K562 (cell line): ENCODE results near the gene CACNA1S. TPM values are rescaled to one million over a fixed set of nuclear protein-coding genes. Genes with fewer than 3 reads are reported as not detected.

Experiments used
- ATAC-seq: fragments of 200-7000 bp; cut with Tn5 transposase; 3 replicates; pipeline ENCODE4 v1.9.1; 2020; ENCODE audit warnings: moderate library complexity
- BruUV-seq: library from RNA; stranded (reverse); fragments of 400-500 nt; replicated peaks from 2 replicates; lab custom pipeline; 2021; lab: Mats Ljungman, UMichigan
- CTCF ChIA-PET: fragments of 300-600 bp; formaldehyde crosslinking; extraction: SDS; loops from one replicate; lab custom pipeline; 2021; ENCODE audit warnings: low intra/inter-chr PET ratio; lab: Yijun Ruan, JAX
- POLR2A ChIA-PET: fragments of 300-600, 350-650 bp; sonication (Branson Sonifier 250); formaldehyde crosslinking; extraction: SDS; loops from one replicate; lab custom pipeline; 2021; ENCODE audit warnings: antibody characterized with exemption, inconsistent platforms; lab: Yijun Ruan, JAX
- DNase-seq, 4 experiments: peaks; one replicate each; pipeline versions ENCODE4 v3.0.0 to v3.0.0-alpha.2; 2011 to 2018; ENCODE audit warnings: low spot score in 3 of 4, mixed read lengths in 3 of 4; ENCODE audit errors: extremely low read depth in 1 of 4
- FAIRE-seq: peaks from 2 replicates; lab custom pipeline; 2011; peaks lifted over from hg19 to GRCh38; lab: Jason Lieb, UNC
- H2AFZ ChIP-seq: 2 replicates; pipeline ENCODE4 v1.6.0; 2011; ENCODE audit warnings: low read depth, low read length, control low read depth, inconsistent platforms
- H3K27ac ChIP-seq: fragments of 200-600 bp; 3 replicates; pipeline ENCODE4 v1.8.0; 2011; ENCODE audit warnings: low read depth, mild to moderate bottlenecking, control low read depth, inconsistent platforms, low read length, moderate library complexity, mixed read lengths; ENCODE audit errors: extremely low read depth
- H3K27me3 ChIP-seq, 2 experiments: fragments of 300-600 bp in 1 of 2; 2 replicates in 1 of 2; 3 replicates in 1 of 2; pipeline versions ENCODE4 v1.6.0 to v1.8.0; 2011; ENCODE audit warnings: inconsistent platforms in 2 of 2, low read length in 2 of 2, mild to moderate bottlenecking in 1 of 2, mixed read lengths in 1 of 2, moderate library complexity in 1 of 2; ENCODE audit not compliant: control insufficient read depth in 2 of 2, insufficient read depth in 2 of 2
- H3K36me3 ChIP-seq: fragments of 300-600 bp; 3 replicates; pipeline ENCODE4 v1.8.0; 2011; ENCODE audit warnings: mild to moderate bottlenecking, low read length, inconsistent platforms; ENCODE audit not compliant: control insufficient read depth, insufficient read depth
- H3K4me1 ChIP-seq, 2 experiments: fragments of 200-600 bp in 1 of 2; replicated peaks in 1 of 2; 2 replicates in 1 of 2; 3 replicates in 1 of 2; pipeline versions ENCODE4 v1.5.1 to v1.8.0; 2011; ENCODE audit warnings: inconsistent platforms in 2 of 2, low read length in 2 of 2, mild to moderate bottlenecking in 1 of 2, mixed read lengths in 1 of 2, moderate library complexity in 1 of 2; ENCODE audit not compliant: control insufficient read depth in 2 of 2, insufficient read depth in 2 of 2
- H3K4me2 ChIP-seq: 2 replicates; pipeline ENCODE4 v1.6.1; 2011; ENCODE audit warnings: low read length, control low read depth, inconsistent platforms, mixed read lengths; ENCODE audit not compliant: insufficient read depth
- H3K4me3 ChIP-seq: fragments of 200-600 bp; sonication (generic), shearing (Covaris generic); 2 replicates; pipeline ENCODE4 v1.5.1; 2016; ENCODE audit warnings: control low read depth, inconsistent platforms
- H3K79me2 ChIP-seq: fragments of 200-600 bp; 3 replicates; pipeline ENCODE4 v1.8.0; 2011; ENCODE audit warnings: low read length, inconsistent platforms; ENCODE audit not compliant: control insufficient read depth, insufficient read depth
- H3K9ac ChIP-seq, 2 experiments: 2 replicates each; pipeline versions ENCODE4 v1.6.0 to v1.6.1; 2011; ENCODE audit warnings: low read depth in 2 of 2, low read length in 2 of 2, control low read depth in 1 of 2, inconsistent platforms in 1 of 2, mild to moderate bottlenecking in 1 of 2, mixed read lengths in 1 of 2; ENCODE audit not compliant: insufficient read depth in 1 of 2
- H3K9me1 ChIP-seq: one replicate; pipeline ENCODE4 v1.6.0; 2011; ENCODE audit warnings: inconsistent platforms, mild to moderate bottlenecking, low read length, moderate library complexity; ENCODE audit not compliant: control insufficient read depth, insufficient read depth
- H3K9me3 ChIP-seq: replicated peaks from 2 replicates; pipeline ENCODE4 v1.5.1; 2011; ENCODE audit warnings: low read depth, low read length, inconsistent platforms; ENCODE audit not compliant: control insufficient read depth, insufficient read depth
- H4K20me1 ChIP-seq: replicated peaks from 2 replicates; pipeline ENCODE4 v1.6.1; 2011; ENCODE audit warnings: low read length, inconsistent platforms, mixed read lengths; ENCODE audit not compliant: control insufficient read depth, insufficient read depth
- ATF7 ChIP-seq: fragments of 450-650 bp; IDR thresholded peaks from 2 replicates; pipeline ENCODE4 v1.7.1; 2014; ENCODE audit warnings: mild to moderate bottlenecking, moderate library complexity
- HDAC1 ChIP-seq, 2 experiments: fragments of 450-650 bp; IDR thresholded peaks; 2 replicates each; pipeline ENCODE4 v1.6.1; 2016 to 2017; ENCODE audit warnings: inconsistent platforms in 1 of 2, mild to moderate bottlenecking in 1 of 2, moderate library complexity in 1 of 2
- MXI1 ChIP-seq: IDR thresholded peaks from 2 replicates; pipeline ENCODE4 v1.6.1; 2011; ENCODE audit warnings: low read depth, mild to moderate bottlenecking, improper control_type of control experiment, low read length
- OTX1 ChIP-seq: fragments of 450-650 bp; formaldehyde crosslinking; IDR thresholded peaks from 2 replicates; pipeline ENCODE4 v1.4.0; 2022; ENCODE audit warnings: mild to moderate bottlenecking
- POLR2A ChIP-seq: fragments of 450-650 bp; conservative IDR thresholded peaks from 2 replicates; pipeline ENCODE4 v1.6.1; 2016
- PURB ChIP-seq: sonication (generic); formaldehyde crosslinking; IDR thresholded peaks from 2 replicates; pipeline ENCODE4 v1.9.0; 2021; ENCODE audit warnings: low read depth, mild to moderate bottlenecking, missing genetic modification reagents
- RUNX1 ChIP-seq: sonication (generic); IDR thresholded peaks from 2 replicates; pipeline ENCODE4 v1.6.1; 2016; ENCODE audit warnings: antibody characterized with exemption, low read depth
- ZNF780A ChIP-seq: fragments of 250-450 bp; sonication (Bioruptor Pico); IDR thresholded peaks from 2 replicates; pipeline ENCODE4 v1.5.0; 2021; ENCODE audit warnings: mild to moderate bottlenecking
- WGBS: fragments of 100-300 bp; shearing (Covaris generic); methylation state at CpG from one replicate; pipeline ENCODE4 v1.1.6; 2016; ENCODE audit warnings: low coverage, mixed read lengths; ENCODE audit not compliant: insufficient coverage; ENCODE audit errors: missing lambda C conversion rate; 5-methylcytosine and 5-hydroxymethylcytosine counted together
- in situ Hi-C: fragments of 300-500 bp; cut with MboI; formaldehyde crosslinking; loops from 4 replicates; pipeline ENCODE4 v1.15.0; 2018; ENCODE audit warnings: inconsistent platforms, mixed read lengths
- intact Hi-C: fragments of 100-400 bp; cut with micrococcal nuclease; formaldehyde crosslinking; loops from 2 replicates; pipeline ENCODE4 v1.14.2; 2022
- polyA plus RNA-seq, 8 experiments: library from polyadenylated mRNA; depleted of rRNA in 4 of 8; stranded (reverse) in 5 of 8; unstranded in 3 of 8; fragments of >200 nt; fragmentation: Nextera tagmentation in 2 of 8; fragmentation: Illumina TruSeq in 1 of 8; extraction: Ambion mirVana in 2 of 8; extraction: Trizol in 1 of 8; gene quantifications; 2 replicates each; pipeline versions ENCODE4 v1.2.1 to v1.2.3, GENCODE V29; 2011 to 2014; ENCODE audit warnings: inconsistent platforms in 1 of 8, missing spikeins in 1 of 8
- total RNA-seq, 7 experiments: library from RNA; depleted of rRNA in 6 of 7; stranded (reverse); fragments of >200 nt in 6 of 7; fragmentation: Illumina TruSeq in 2 of 7; extraction: Trizol in 2 of 7; gene quantifications; 2 replicates each; pipeline versions ENCODE4 v1.2.1 to v1.2.3, GENCODE V29; 2011 to 2021; ENCODE audit warnings: low replicate concordance in 1 of 7
- TF ChIP-seq, protein P1 (sequence below), 2 experiments: fragments of 450-650 bp; formaldehyde crosslinking in 1 of 2; IDR thresholded peaks; 2 replicates each; pipeline versions ENCODE4 v1.4.0 to v1.6.1; 2014 to 2020; ENCODE audit warnings: mild to moderate bottlenecking in 2 of 2, borderline replicate concordance in 1 of 2, low read depth in 1 of 2
- TF ChIP-seq, protein P2 (sequence below): fragments of 250-450 bp; sonication (Bioruptor Pico); IDR thresholded peaks from 2 replicates; pipeline ENCODE4 v1.4.0; 2020; ENCODE audit warnings: mild to moderate bottlenecking
- TF ChIP-seq, protein P3 (sequence below): IDR thresholded peaks from 2 replicates; pipeline ENCODE4 v1.6.1; 2014; ENCODE audit warnings: antibody characterized with exemption

Gene CACNA1S
- total and polyA plus RNA-seq, 9 of the 15 experiments (the other 6 are each of a cell fraction or from before 2014, with no cell fraction given) = not detected

DNA sequence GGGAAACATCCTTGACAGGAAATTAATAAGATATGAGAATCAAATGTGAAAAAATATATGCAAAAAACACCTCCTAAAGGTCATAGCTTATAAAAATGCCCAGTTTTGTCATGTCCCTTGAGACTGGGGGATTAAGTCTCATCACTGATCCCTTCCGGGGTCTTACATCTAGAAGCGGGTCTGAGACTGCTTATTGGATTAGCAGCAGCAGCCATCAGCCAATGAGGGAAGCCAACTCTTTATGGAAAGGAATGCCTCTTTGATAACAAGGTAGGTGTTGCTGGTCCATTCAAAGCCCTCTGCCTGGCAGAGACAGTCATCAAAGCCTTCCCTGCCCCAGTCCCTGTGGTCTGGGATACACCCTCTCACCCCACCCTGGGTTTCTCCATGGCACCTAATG, 3.9 kb upstream of the CACNA1S start:
- CTCF ChIA-PET = no interaction called here
- no peak for FAIRE-seq
- TF ChIP-seq OTX1 (CRISPR knock-in tag) (no peak), RUNX1 (no peak), POLR2A (no peak), ZNF780A (CRISPR knock-in tag) (no peak), MXI1 (no peak), PURB (no peak), HDAC1 (IDR thresholded peaks at IDR 0.05) (no peak), ATF7 (no peak)
- TF ChIP-seq, protein P1, sequence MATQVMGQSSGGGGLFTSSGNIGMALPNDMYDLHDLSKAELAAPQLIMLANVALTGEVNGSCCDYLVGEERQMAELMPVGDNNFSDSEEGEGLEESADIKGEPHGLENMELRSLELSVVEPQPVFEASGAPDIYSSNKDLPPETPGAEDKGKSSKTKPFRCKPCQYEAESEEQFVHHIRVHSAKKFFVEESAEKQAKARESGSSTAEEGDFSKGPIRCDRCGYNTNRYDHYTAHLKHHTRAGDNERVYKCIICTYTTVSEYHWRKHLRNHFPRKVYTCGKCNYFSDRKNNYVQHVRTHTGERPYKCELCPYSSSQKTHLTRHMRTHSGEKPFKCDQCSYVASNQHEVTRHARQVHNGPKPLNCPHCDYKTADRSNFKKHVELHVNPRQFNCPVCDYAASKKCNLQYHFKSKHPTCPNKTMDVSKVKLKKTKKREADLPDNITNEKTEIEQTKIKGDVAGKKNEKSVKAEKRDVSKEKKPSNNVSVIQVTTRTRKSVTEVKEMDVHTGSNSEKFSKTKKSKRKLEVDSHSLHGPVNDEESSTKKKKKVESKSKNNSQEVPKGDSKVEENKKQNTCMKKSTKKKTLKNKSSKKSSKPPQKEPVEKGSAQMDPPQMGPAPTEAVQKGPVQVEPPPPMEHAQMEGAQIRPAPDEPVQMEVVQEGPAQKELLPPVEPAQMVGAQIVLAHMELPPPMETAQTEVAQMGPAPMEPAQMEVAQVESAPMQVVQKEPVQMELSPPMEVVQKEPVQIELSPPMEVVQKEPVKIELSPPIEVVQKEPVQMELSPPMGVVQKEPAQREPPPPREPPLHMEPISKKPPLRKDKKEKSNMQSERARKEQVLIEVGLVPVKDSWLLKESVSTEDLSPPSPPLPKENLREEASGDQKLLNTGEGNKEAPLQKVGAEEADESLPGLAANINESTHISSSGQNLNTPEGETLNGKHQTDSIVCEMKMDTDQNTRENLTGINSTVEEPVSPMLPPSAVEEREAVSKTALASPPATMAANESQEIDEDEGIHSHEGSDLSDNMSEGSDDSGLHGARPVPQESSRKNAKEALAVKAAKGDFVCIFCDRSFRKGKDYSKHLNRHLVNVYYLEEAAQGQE (IDR thresholded peaks at IDR 0.05; ENCODE audit: borderline replicate concordance) = no peak
- TF ChIP-seq, protein P1 (CRISPR knock-in tag; IDR thresholded peaks at IDR 0.05; ENCODE audit: low read depth) = no peak
- TF ChIP-seq, protein P2, sequence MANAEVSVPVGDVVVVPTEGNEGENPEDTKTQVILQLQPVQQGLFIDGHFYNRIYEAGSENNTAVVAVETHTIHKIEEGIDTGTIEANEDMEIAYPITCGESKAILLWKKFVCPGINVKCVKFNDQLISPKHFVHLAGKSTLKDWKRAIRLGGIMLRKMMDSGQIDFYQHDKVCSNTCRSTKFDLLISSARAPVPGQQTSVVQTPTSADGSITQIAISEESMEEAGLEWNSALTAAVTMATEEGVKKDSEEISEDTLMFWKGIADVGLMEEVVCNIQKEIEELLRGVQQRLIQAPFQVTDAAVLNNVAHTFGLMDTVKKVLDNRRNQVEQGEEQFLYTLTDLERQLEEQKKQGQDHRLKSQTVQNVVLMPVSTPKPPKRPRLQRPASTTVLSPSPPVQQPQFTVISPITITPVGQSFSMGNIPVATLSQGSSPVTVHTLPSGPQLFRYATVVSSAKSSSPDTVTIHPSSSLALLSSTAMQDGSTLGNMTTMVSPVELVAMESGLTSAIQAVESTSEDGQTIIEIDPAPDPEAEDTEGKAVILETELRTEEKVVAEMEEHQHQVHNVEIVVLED (CRISPR knock-in tag) = no peak
- TF ChIP-seq, protein P3, sequence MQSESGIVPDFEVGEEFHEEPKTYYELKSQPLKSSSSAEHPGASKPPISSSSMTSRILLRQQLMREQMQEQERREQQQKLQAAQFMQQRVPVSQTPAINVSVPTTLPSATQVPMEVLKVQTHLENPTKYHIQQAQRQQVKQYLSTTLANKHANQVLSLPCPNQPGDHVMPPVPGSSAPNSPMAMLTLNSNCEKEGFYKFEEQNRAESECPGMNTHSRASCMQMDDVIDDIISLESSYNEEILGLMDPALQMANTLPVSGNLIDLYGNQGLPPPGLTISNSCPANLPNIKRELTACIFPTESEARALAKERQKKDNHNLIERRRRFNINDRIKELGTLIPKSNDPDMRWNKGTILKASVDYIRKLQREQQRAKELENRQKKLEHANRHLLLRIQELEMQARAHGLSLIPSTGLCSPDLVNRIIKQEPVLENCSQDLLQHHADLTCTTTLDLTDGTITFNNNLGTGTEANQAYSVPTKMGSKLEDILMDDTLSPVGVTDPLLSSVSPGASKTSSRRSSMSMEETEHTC = no peak

More for the DNA sequence above, 3.9 kb upstream of the CACNA1S start:
- DNase-seq = no peak
- no peaks in the 10 kb centered on the region for H3K79me2 ChIP-seq
- intact Hi-C loops = loop anchor here (10.0 kb wide), 1 partner anchor 71 kb away; no protein-coding TSS in a partner anchor
- H4K20me1 ChIP-seq = peaks cover 12% of the 10 kb centered on the region; the same call in 1 of the 2 replicates
- no TSS peak for BruUV-seq
- POLR2A ChIA-PET = interaction anchor here (1.1 kb wide), 1 partner anchor 30 kb away, joined by 5 read pairs; no protein-coding TSS in a partner anchor
- peaks cover 25 to 51% of the 10 kb centered on the region in 2 experiments for H3K27me3 ChIP-seq
- ATAC-seq = no peak
- 2% methylated on average over 2 of the region's 2 CpGs for WGBS
- H3K9ac ChIP-seq = no peak overlapping the region
- no peaks in the 10 kb centered on the region for H3K9me3 ChIP-seq
- no peak overlapping the region for H3K4me2 ChIP-seq
- no peak overlapping the region for H3K27ac ChIP-seq
- no peak overlapping the region for H3K4me3 ChIP-seq
- no peaks in the 10 kb centered on the region for H3K36me3 ChIP-seq
- H2AFZ ChIP-seq = no peak overlapping the region
- H3K4me1 ChIP-seq = peaks cover 0 to 7% of the 10 kb centered on the region in 2 experiments; a peak in 2 of 5 replicates
- H3K9me1 ChIP-seq = no peaks in the 10 kb centered on the region
- in situ Hi-C loops = no loop called here
